22Rv1 (cell line): ENCODE measurements around the gene SNAP47.

Experiments used
- CTCF ChIP-seq: fragments of 450-650 bp; IDR thresholded peaks from 2 replicates; pipeline ENCODE4 v1.5.1; 2017; ENCODE audit warnings: mild to moderate bottlenecking
- ZFX ChIP-seq: fragments of 450-650 bp; IDR thresholded peaks from 2 replicates; pipeline ENCODE4 v1.6.1; 2017; ENCODE audit warnings: antibody characterized with exemption, borderline replicate concordance

- TF ChIP-seq CTCF (no peak), ZFX (no peak)
Observed at GRCh38 chr1:227729144-227729880, 5.9 kb upstream of the SNAP47 start.
